Amniotic stem cell (primary cell): ENCODE data around the gene GHRHR.

Experiments used
- DNase-seq: peaks from one replicate; lab custom pipeline; 2025; lab: John Stamatoyannopoulos, UW

The GHRHR gene

DNA sequence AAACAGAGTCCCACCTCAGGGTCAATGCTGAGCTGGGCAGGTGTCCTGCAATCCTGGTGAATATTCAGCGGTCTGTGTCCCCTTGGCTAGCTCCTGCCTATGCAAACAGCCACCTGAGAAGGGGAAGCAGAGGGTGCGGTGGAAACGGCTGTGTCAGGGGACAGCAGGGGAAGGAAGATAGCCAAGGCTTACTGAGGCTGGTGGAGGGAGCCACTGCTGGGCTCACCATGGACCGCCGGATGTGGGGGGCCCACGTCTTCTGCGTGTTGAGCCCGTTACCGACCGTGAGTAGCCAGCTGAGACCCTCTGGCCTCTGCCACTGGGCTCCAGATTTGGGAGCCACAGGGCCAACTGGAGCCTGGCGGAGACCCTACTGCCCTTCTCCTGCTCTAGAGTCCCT is at the start of gene GHRHR:
Gene GHRHR (plus strand): TSS at position 112 of the 400 bp plus-strand sequence. CDS start 116 bp downstream, at position 228.
- DNase-seq = no peak

GRCh38 chr7:30914596-30914995 is 49.2 kb upstream of the GHRHR start:
- DNase-seq = peak; percentile 26

GRCh38 chr7:30915005-30915601 is 48.6 kb upstream of the GHRHR start:
- DNase-seq = no peak

DNA sequence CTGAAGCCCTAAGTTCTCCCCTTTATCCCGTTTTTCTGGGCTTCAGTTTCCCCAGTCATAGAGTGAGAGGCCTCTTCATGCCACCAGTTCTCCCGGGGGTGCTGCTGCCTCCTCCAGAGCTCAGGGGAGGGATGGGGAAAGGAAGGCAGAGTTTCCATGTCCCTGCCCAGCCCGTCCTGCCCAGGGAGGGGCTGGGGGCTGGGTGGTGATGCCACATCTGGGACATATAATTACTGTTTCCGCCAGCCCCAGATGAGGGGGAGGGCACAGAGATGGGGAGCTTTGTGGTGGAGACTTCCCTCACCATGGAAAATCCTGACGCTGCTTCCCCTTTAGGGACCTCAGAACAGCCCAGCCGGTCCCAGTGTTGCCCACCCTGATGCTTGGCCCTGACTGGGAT is 48.0 kb upstream of the GHRHR start:
- no peak for DNase-seq

DNA sequence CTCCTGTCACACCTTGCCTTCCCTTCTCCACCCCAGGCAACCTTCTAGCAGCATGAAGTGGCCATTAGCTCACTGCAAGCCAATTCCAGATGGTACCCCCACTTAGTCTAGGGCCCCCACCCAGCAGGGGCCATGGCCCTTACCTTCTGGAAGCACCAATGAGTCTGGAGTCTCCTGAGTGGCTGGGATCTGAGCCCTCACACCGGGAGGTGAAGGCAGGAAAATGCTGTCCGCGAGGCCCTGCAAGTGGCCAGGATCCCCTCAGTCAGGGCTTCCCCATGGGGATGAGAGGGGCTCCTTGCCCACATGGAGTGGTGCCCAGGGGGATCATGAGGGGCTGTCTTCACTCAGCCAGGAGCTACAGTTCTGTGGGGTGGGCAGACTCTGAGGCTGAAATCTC is 47.5 kb upstream of the GHRHR start:
- DNase-seq = no peak

DNA sequence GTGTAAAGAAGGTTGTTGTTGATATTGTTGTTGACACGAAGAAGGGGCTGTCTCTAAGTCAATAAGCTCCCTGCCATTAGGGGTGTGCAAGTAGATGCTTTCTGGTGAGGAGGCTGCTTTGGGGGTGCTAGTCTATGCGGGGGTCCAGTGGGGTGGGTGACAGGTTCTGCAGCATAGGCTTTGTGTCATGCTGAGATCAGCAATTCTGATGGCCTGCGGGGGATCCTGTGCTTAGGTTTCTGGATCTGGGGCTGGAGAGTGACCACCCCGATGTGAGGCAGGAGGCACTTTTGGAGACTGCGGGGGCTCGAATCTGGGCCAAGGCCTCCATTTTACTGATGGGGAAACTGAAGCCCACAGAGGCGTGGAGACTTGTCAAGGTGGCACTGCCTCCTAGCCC is 47.0 kb upstream of the GHRHR start:
- no peak for DNase-seq

DNA sequence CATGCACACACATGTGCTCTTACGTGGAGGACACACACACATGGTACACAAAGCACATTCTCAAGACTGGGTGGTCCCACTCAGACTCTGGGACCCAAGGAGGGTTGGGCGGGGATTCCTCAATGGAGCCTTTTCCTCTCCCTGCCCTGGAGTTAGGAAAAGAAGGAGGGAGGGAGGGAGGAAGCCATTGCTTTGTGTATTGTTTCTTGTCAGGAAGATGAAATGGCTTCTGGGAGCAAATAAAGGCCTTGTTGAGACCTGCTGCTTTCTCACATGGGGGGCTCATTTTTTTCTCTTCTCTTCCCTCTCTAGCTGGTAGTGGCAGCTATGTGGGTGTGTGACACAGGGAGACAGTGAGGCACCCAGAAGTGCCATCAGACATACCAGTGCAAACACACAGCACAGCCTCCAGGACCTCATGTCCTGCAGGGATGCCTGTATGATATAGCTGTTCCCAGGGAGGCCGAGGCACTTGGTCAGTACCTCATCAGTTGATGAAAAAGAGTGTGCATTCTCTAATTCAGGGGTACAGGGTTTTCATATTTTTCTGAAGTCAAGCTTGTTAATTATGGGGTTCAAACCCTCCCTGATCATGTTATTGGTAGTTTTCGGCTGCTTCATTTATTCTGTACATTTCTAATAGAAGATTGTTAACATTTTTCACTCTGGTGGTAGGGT is 46.4 kb upstream of the GHRHR start:
- DNase-seq = no peak

DNA sequence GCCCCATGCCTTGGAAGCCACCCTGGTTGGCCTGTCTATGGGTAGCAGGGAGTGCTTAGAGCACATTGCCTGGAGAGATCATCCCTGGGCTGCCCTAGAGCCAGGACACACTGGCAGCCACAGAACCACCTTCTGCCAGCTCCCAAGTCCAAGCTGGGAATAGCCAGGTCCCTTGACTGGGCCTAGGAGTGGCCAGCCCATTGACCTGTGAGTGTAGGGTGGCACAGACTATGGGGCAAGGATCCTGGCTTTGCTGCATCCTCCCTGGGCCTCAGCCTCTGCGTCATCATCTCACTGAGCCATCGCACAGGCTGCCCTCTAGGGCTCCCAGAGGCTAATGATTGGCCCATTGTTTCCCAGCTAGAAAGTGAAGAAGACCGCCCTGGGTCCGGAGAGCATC is 45.1 kb upstream of the GHRHR start:
- DNase-seq = no peak

- DNase-seq = no peak
Measured at GRCh38 chr7:30920021-30920583, 43.7 kb upstream of the GHRHR start.

GRCh38 chr7:30920584-30921539 is 42.9 kb upstream of the GHRHR start:
- no peak for DNase-seq

GRCh38 chr7:30921540-30922401 is 42.0 kb upstream of the GHRHR start:
- no peak for DNase-seq

- DNase-seq = no peak
Measured at GRCh38 chr7:30922596-30922995, 41.2 kb upstream of the GHRHR start.

GRCh38 chr7:30923009-30923773 is 40.6 kb upstream of the GHRHR start:
- DNase-seq = no peak

DNA sequence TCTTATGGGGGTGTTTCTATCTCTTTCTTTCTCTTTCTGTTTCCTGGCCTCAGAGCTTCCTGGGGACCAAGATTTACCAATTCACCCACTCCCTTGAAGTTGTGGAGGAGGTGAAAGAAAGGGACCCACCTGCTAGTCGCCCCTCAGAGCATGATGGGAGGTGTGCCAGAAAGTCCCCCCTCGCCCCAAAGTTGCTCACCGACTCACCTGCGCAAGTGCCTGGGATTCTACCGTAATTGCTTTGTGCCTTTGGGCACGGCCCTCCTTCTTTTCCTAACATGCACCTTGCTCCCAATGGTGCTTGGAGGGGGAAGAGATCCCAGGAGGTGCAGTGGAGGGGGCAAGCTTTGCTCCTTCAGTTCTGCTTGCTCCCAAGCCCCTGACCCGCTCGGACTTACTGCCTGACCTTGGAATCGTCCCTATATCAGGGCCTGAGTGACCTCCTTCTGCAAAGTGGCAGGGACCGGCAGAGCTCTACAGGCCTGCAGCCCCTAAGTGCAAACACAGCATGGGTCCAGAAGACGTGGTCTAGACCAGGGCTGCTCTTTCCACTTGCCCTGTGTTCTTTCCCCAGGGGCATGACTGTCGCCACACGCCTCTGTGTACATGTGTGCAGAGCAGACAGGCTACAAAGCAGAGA is 39.9 kb upstream of the GHRHR start:
- no peak for DNase-seq

- DNase-seq = no peak
Measured at GRCh38 chr7:30924624-30925023, 39.1 kb upstream of the GHRHR start.

DNA sequence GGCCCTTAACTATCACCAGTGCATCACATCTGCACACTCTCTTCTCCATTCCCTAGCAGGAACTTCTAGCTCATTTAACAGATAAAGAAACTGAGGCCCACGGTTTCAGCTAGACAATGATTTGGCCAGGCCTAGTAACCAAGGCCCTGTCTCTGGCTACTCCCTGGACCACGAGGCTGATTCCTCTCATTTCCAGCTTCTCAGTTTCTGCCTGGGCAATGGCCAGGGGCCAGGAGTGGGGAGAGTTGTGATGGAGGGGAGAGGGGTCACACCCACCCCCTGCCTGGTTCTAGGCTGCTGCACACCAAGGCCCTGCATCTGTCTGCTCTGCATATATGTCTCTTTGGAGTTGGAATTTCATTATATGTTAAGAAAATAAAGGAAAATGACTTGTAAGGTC is 38.6 kb upstream of the GHRHR start:
- DNase-seq = no peak

DNA sequence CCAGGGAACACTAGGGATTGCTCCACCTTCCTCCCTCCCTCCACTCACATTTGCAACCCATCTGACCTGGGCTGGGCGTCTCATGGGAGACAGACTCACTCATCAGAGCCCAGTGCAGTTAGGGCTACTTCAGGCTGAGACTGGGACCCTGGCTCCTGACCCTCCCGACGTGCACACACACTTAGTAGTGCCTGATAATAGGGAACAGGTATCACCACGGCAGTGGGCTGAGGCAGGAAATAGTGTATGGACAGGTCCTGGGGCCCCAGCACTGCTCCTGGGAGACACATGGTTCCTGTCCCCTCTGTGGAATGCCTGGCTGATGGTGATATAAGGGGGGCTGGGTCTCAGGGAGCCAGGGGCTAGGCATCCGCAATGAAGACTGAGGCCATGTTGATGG is 37.8 kb upstream of the GHRHR start:
- no peak for DNase-seq

- no peak for DNase-seq
Measured at GRCh38 chr7:30926313-30926712, 37.4 kb upstream of the GHRHR start.

GRCh38 chr7:30927040-30927439 is 36.7 kb upstream of the GHRHR start:
- no peak for DNase-seq

DNA sequence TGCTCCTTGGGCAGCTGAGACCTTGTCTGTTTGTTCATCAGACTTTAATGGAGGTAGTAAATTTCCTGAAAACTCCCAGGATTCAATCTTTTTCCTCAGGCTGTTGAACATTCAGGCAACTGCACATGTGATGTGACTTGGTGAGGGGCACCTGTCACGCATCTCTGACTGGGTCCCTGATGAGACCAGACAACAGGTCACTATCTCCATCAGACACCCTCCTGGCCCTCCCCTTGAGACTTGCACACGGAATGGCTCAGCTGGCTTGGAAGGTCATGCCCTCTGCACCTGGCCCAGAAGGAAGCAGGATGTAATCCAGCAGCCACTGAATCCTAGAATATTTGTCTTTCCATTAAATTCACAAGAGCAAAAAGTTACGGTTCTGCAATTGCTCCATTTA is 36.2 kb upstream of the GHRHR start:
- no peak for DNase-seq
